ENCODE measurements around the gene WDR11. TPM values are rescaled to one million over a fixed set of nuclear protein-coding genes. Genes with fewer than 3 reads are reported as not detected.

The WDR11 gene, protein sequence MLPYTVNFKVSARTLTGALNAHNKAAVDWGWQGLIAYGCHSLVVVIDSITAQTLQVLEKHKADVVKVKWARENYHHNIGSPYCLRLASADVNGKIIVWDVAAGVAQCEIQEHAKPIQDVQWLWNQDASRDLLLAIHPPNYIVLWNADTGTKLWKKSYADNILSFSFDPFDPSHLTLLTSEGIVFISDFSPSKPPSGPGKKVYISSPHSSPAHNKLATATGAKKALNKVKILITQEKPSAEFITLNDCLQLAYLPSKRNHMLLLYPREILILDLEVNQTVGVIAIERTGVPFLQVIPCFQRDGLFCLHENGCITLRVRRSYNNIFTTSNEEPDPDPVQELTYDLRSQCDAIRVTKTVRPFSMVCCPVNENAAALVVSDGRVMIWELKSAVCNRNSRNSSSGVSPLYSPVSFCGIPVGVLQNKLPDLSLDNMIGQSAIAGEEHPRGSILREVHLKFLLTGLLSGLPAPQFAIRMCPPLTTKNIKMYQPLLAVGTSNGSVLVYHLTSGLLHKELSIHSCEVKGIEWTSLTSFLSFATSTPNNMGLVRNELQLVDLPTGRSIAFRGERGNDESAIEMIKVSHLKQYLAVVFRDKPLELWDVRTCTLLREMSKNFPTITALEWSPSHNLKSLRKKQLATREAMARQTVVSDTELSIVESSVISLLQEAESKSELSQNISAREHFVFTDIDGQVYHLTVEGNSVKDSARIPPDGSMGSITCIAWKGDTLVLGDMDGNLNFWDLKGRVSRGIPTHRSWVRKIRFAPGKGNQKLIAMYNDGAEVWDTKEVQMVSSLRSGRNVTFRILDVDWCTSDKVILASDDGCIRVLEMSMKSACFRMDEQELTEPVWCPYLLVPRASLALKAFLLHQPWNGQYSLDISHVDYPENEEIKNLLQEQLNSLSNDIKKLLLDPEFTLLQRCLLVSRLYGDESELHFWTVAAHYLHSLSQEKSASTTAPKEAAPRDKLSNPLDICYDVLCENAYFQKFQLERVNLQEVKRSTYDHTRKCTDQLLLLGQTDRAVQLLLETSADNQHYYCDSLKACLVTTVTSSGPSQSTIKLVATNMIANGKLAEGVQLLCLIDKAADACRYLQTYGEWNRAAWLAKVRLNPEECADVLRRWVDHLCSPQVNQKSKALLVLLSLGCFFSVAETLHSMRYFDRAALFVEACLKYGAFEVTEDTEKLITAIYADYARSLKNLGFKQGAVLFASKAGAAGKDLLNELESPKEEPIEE
- total RNA-seq (2021) = 47.6 and 48.7 TPM in 2 replicates
- long read RNA-seq, full-length matches to known transcripts = 102 of 172 reads
- long read RNA-seq, partial matches to known transcripts = 35 of 172 reads
- long read RNA-seq, other reads (novel, unspliced or antisense) = 35 of 172 reads

- no peaks in the 10 kb centered on the region for H3K79me2 ChIP-seq (ENCODE audit: insufficient read depth, low read length)
- H3K23me2 ChIP-seq (ENCODE audit: insufficient read length, low read depth, low read length, poor library complexity, severe bottlenecking) = peaks cover 5% of the 10 kb centered on the region
- H2AK5ac ChIP-seq (ENCODE audit: insufficient read length, low read length) = no peak within 1 kb of the TSS
- H3K23ac ChIP-seq (ENCODE audit: insufficient read length, low read depth, low read length) = no peak within 1 kb of the TSS
- no peak within 1 kb of the TSS for H4K5ac ChIP-seq (ENCODE audit: insufficient read length, low read depth, low read length)
- H4K8ac ChIP-seq (replicated peaks; ENCODE audit: insufficient read length, low read depth, low read length) = no peak within 1 kb of the TSS
- H4K91ac ChIP-seq (ENCODE audit: insufficient read length, low read depth, low read length) = no peak within 1 kb of the TSS
- H4K20me1 ChIP-seq (ENCODE audit: control insufficient read depth, insufficient read depth, insufficient read length) = no peaks in the 10 kb centered on the region
- H3T11ph ChIP-seq (ENCODE audit: low read length) = no peak within 1 kb of the TSS
- peak; percentile 93 for DNase-seq
- H3K9me3 ChIP-seq (ENCODE audit: control insufficient read depth, low read depth, low read length) = no peaks in the 10 kb centered on the region
- H2BK120ac ChIP-seq (ENCODE audit: low read depth, low read length, poor library complexity, severe bottlenecking) = no peak within 1 kb of the TSS
- peaks cover 4 to 8% of the 10 kb centered on the region in 2 experiments; a peak in 3 of 5 replicates for H3K9me3 Mint-ChIP-seq
- peak within 1 kb of the TSS; percentile 80 for H3K4me2 ChIP-seq (ENCODE audit: insufficient read depth, insufficient read length, low read length)
- TF ChIP-seq CTCF (conservative IDR thresholded peaks at IDR 0.05) = no peak
- H2BK5ac ChIP-seq (ENCODE audit: insufficient read length, low read length) = no peak within 1 kb of the TSS
- H3K27ac ChIP-seq (ENCODE audit: insufficient read length, low read depth, low read length) = no peak within 1 kb of the TSS
- peaks cover 19 to 23% of the 10 kb centered on the region in 2 experiments for H3K4me1 Mint-ChIP-seq
- H3K79me1 ChIP-seq (ENCODE audit: insufficient read depth, low read depth, low read length, poor library complexity, severe bottlenecking) = no peaks in the 10 kb centered on the region
- H3K4ac ChIP-seq (ENCODE audit: low read depth, low read length) = no peak within 1 kb of the TSS
- H3K4me1 ChIP-seq (ENCODE audit: insufficient read depth, low read length) = no peaks in the 10 kb centered on the region
- H3K36me3 Mint-ChIP-seq (ENCODE audit: insufficient read depth in 1 of 3, low read depth in 3 of 3) = peaks cover 24 to 34% (median 32%) of the 10 kb centered on the region in 3 experiments
- H2BK12ac ChIP-seq (ENCODE audit: insufficient read length, low read depth, low read length) = no peak within 1 kb of the TSS
- H3K56ac ChIP-seq (ENCODE audit: insufficient read length, low read depth, low read length) = no peak within 1 kb of the TSS
- H3K27me3 Mint-ChIP-seq (ENCODE audit: low read depth) = peaks cover 2% of the 10 kb centered on the region; the same call in 1 of the 2 replicates
- H2AFZ ChIP-seq (ENCODE audit: low read length) = peak within 1 kb of the TSS; percentile 97
- H3K27me3 ChIP-seq (ENCODE audit: insufficient read depth, low read length) = no peaks in the 10 kb centered on the region
- no peak within 1 kb of the TSS for H2BK20ac ChIP-seq (ENCODE audit: low read depth, low read length, poor library complexity, severe bottlenecking)
- no peak within 1 kb of the TSS for H2BK15ac ChIP-seq (ENCODE audit: low read depth, low read length)
- no CpG with 5 or more reads among the region's 45 CpGs for WGBS (ENCODE audit: extremely low coverage, insufficient read length, low lambda C conversion rate)
- peak within 1 kb of the TSS; percentile 95 to 98 for H3K4me3 Mint-ChIP-seq
- peak within 1 kb of the TSS; percentile 55 for H3K18ac ChIP-seq (ENCODE audit: insufficient read length, low read depth, low read length)
- peak within 1 kb of the TSS; percentile 78 for H3K9ac ChIP-seq (ENCODE audit: extremely low read depth, insufficient read length, low read length)
- H3K14ac ChIP-seq (ENCODE audit: insufficient read depth, low read length) = peak within 1 kb of the TSS; percentile 81
- peak within 1 kb of the TSS; percentile 86 to 97 (median 89) for H3K27ac Mint-ChIP-seq
Observed at GRCh38 chr10:120850911-120851865, at the start of gene WDR11. TSS of gene WDR11 (plus strand) at chr10:120851362. CDS start at chr10:120851421, 59 bp downstream.
